ENCODE measurements around the gene OXA1L. TPM values are rescaled to one million over a fixed set of nuclear protein-coding genes. Genes with fewer than 3 reads are reported as not detected.
"Not testable (repeated sequence)": the region's sequence is repeated elsewhere in the genome, so short reads cannot be mapped to it uniquely, and the experiment has no call there.

OXA1L gene
- total RNA-seq, 1 experiment from 2014 or later = 106 TPM

- no peak for DNase-seq (ENCODE audit: low read depth)
Observed at GRCh38 chr14:22800346-22800745, 33.9 kb downstream of the OXA1L start.

DNA sequence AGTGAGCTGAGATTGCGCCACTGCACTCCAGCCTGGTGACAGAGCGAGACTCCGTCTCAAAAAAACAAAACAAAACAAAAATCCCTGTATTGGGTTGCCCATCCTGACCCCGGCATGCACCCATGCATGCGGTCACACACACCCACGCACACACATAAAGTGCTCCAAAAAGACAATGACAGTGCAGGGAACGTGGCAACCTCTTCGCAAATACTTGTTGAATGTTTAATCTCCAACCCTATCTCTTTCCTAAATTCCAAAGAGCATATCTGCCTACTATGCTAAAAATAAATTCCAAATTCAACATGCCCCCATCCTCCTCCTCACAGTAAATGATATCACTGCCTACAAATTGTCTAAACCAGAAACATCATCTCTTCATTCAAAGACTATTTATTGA is 35.2 kb downstream of the OXA1L start:
- DNase-seq (ENCODE audit: low read depth) = no peak

DNA sequence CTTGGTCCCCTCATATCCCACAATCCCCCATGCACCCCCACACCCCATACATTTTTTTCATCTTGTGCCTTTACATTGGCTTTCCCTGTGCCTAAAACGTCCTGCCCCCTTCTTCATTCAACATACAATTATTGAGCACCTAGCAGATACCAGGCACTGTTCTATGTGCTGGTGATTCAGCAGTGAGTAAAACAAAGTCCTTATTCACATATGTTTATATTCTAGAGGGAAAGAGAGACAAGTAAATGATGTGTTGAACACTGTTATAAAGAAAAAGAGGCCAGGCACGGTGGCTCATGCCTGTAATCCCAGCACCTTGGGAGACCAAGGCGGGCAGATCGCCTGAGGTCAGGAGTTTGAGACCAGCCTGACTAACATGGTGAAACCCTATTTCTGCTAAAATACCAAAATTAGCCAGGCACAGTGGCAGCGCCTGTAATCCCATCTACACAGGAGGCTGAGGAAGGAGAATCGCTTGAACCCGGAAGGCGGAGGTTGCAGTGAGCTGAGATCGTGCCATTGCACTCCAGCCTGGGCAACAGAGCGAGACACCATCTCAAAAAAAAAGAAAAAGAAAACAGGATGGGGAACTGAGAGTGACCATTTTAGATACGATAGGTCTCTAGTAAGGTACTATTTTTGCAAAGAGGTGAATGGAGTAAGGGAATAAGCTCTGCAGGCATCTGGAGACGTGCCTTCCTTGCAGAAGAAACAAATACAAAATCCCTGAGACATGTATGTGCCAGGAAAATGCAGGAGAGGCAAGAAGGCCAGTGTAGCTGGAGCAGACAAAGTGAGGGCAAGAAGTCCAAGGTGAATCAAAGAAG is 36.6 kb downstream of the OXA1L start:
- no peak for DNase-seq (ENCODE audit: low read depth)

- DNase-seq (ENCODE audit: low read depth) = no peak
Observed at GRCh38 chr14:22803687-22803974, 37.1 kb downstream of the OXA1L start.

DNA sequence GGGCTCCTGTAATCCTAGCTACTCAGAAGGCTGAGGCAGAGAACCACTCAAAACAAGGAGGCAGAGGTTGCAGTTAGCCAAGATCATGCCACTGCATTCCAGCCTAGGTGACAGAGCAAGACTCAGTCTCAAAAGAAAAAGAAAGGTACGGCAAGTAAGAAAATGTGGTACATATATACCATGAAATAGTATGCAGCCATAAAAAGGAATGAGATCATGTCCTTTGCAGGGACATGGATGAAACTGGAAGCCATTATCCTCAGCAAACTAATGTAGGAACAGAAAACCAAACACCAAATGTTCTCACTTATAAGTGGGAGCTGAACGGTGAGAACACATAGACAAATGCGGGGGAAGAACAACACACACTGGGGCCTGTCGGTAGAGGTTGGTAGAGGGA is 38.7 kb downstream of the OXA1L start:
- DNase-seq (ENCODE audit: low read depth) = not testable (repeated sequence)

DNA sequence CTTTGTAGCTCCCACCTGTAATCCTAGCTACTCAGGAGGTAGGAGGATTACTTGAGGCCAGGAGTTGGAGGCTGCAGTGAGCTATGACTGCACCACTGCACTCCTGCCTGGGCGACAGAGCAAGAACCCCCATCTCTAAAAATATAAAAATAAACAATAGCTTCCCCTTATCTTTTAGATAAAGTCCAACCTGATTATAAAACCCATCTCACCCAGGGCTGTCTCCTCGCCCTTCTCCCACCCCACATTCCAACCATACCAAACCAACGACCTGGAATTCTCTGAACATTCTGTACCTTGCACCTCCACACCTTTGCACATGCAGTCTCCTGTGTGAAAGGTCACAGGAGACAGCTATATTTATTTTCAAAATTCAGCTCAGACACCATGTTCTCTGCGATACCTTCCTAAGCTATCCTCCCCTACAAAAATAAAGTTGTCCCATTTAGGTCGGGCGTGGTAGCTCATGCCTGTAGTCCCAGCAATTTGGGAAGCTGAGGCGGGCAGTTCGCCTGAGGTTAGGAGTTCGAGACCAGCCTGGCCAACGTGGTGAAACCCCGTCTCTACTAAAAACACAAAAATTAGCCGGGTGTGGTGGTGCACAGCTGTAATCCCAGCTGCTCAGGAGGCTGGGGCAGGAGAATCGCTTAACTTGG is 41.1 kb downstream of the OXA1L start:
- no peak for DNase-seq (ENCODE audit: low read depth)

- DNase-seq (ENCODE audit: low read depth) = no peak
Observed at GRCh38 chr14:22808388-22809209, 42.1 kb downstream of the OXA1L start.

GRCh38 chr14:22811722-22812121 is 45.2 kb downstream of the OXA1L start:
- DNase-seq (ENCODE audit: low read depth) = no peak

- DNase-seq (ENCODE audit: low read depth) = no peak
Observed at GRCh38 chr14:22812744-22813143, 46.3 kb downstream of the OXA1L start.

DNA sequence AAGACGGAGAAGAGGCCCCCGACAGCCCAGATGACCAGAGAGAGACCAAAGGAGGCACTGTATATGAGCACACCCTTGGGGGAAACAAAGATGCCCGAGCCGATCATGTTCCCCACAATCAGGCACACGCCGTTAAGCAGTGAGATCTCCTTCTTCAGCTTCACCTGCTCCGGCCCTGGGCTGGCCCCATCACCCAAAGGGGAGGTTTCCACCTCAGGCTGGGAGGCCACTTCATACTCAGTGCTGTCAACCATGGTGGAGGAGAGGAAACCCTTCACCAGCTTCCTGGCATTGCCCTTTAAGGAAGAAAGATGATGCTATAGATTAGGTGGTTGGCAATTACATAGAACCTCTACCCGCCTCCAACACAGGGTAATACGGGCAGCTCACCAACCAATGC is 46.7 kb downstream of the OXA1L start:
- no peak for DNase-seq (ENCODE audit: low read depth)

DNA sequence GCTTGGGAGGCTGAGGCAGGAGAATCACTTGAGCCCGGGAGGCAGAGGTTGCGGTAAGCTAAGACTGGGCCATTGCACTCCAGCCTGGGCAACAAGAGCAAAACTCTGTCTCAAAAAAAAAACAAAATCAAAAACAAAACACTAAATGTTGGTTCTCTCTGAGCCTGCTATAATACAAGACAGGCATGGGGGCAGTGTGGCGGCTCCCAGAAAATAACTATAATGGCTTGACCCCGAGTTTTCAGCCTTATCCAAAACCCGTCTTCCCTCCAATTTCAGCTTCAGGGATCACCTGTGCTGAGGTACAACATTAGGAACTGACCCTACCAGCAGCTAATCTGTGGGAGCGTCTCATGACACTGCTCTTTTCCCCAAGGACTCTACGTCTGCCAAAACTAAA is 47.9 kb downstream of the OXA1L start:
- no peak for DNase-seq (ENCODE audit: low read depth)

- DNase-seq (ENCODE audit: low read depth) = no peak
Observed at GRCh38 chr14:22814941-22815713, 48.6 kb downstream of the OXA1L start, which contains the start of gene SLC7A7. Gene SLC7A7, minus strand, starts transcription at chr14:22815435. Its CDS starts 2,037 bp downstream, at chr14:22813398.

GRCh38 chr14:22819151-22819988 is 52.9 kb downstream of the OXA1L start:
- DNase-seq (ENCODE audit: low read depth) = peak; percentile 44

DNA sequence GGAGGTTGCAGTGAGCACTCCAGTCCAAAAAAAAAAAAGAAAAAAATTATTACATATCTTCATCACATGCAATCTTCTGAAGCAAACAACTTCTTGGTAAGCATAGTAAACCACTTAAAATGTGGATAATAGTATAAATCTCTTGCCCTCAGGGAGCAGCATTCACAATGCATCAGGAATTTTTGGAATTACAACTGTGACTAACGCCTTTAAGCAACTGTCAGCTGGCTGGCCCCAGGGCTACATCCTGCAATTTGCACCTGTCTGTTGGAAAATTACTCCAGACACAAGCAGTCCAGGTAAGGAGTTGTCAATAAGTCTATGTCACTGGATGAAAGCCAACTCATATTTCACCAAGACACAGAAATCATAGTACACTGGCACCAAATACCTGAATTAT is 54.2 kb downstream of the OXA1L start:
- DNase-seq (ENCODE audit: low read depth) = peak; percentile 43

- no peak for DNase-seq (ENCODE audit: low read depth)
Observed at GRCh38 chr14:22821193-22822015, 54.9 kb downstream of the OXA1L start.

DNA sequence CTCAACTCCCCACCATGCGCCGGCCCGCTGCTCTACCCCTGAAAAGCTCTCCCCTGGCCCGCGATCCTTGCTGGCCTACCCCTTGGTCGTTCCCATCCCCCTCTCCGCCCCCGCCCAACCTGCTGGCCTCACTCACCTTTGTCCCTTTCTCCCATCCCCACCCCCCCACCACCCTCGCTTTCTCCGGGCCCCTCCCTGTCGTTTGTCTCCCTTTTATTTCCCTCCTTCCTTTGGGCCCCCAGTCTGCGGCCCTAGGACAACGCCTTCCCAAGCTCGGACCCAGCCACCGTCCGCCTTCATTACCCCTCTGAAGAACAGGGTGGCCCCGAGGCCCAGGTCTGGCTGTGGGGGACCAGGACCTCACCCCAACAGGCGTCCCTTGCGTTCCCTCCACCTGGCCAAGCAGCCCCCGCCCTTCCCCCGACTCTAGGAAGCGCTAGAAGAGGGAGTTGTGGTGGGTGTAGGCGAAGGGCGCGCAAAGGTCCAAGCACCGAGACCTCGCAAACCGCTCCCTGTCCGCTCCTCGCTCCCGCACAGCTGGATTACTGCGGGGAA is 55.6 kb downstream of the OXA1L start:
- no peak for DNase-seq (ENCODE audit: low read depth)
